Activated CD8-positive, alpha-beta T cell treated with anti-CD3 and anti-CD28 coated beads, Interleukin-2, amount 10 ng/mL, durations not matched to agents 7 days and 5 days (primary cell): ENCODE results near the gene MAPK9. TPM values are rescaled to one million over a fixed set of nuclear protein-coding genes. Genes with fewer than 3 reads are reported as not detected.

Experiments used
- ATAC-seq: fragments of 150-1000 bp; cut with Tn5 transposase; one replicate; pipeline ENCODE4 v1.10.0; 2021; ENCODE audit warnings: moderate library complexity
- CTCF ChIA-PET: fragments of 350-600 bp; sonication (Branson Sonifier 250); formaldehyde crosslinking; loops from one replicate; lab custom pipeline; 2021; ENCODE audit warnings: antibody characterized with exemption; lab: Charles Lee
- POLR2A ChIA-PET: fragments of 350-600 bp; sonication (Branson Sonifier 250); formaldehyde crosslinking; loops from one replicate; lab custom pipeline; 2021; ENCODE audit warnings: antibody characterized with exemption; lab: Charles Lee
- DNase-seq: peaks from one replicate; pipeline ENCODE4 v3.0.0-alpha.2; 2020
- H3K27ac Mint-ChIP-seq: one replicate; pipeline ENCODE4 v1.8.0; 2021; ENCODE audit warnings: mild to moderate bottlenecking, mixed read lengths
- H3K27me3 Mint-ChIP-seq: one replicate; pipeline ENCODE4 v1.8.0; 2021; ENCODE audit warnings: low read depth, mixed read lengths
- H3K36me3 Mint-ChIP-seq: one replicate; pipeline ENCODE4 v1.8.0; 2021; ENCODE audit warnings: low read depth, mixed read lengths
- H3K4me1 Mint-ChIP-seq: one replicate; pipeline ENCODE4 v1.8.0; 2021; ENCODE audit warnings: low read depth, mixed read lengths
- H3K4me3 Mint-ChIP-seq: one replicate; pipeline ENCODE4 v1.8.0; 2021; ENCODE audit warnings: mild to moderate bottlenecking, mixed read lengths
- H3K9me3 Mint-ChIP-seq: one replicate; pipeline ENCODE4 v1.8.0; 2022; ENCODE audit warnings: mixed read lengths; ENCODE audit not compliant: insufficient read depth
- total RNA-seq, 2 experiments: library from RNA; stranded (reverse); gene quantifications; one replicate each; pipeline ENCODE4 v1.2.3, GENCODE V29; 2021

MAPK9 gene
- total RNA-seq, 2 experiments from 2014 or later: 42.6 to 44.6 TPM

GRCh38 chr5:180323941-180324600 is 32.2 kb upstream of the MAPK9 start:
- Mint-ChIP-seq H3K4me1 (peaks cover 3% of the 10 kb centered on the region), H3K27me3 (peaks cover 3% of the 10 kb centered on the region), H3K27ac (no peak overlapping the region), H3K4me3 (no peak overlapping the region), H3K36me3 (no peaks in the 10 kb centered on the region), H3K9me3 (no peaks in the 10 kb centered on the region)
- DNase-seq: no peak
- no peak for ATAC-seq
- ChIA-PET POLR2A (no interaction called here), CTCF (interaction anchor here (1.4 to 5.6 kb wide), 2 partner anchors 9 to 31 kb away, joined by 7 to 65 read pairs; no protein-coding TSS in a partner anchor)

GRCh38 chr5:180323160-180323559 is 31.3 kb upstream of the MAPK9 start:
- ChIA-PET POLR2A (no interaction called here), CTCF (no interaction called here)
- ATAC-seq (no peak), DNase-seq (no peak)
- Mint-ChIP-seq H3K4me3 (no peak overlapping the region), H3K27me3 (peaks cover 3% of the 10 kb centered on the region), H3K36me3 (no peaks in the 10 kb centered on the region), H3K9me3 (no peaks in the 10 kb centered on the region), H3K4me1 (no peaks in the 10 kb centered on the region), H3K27ac (no peak overlapping the region)

DNA sequence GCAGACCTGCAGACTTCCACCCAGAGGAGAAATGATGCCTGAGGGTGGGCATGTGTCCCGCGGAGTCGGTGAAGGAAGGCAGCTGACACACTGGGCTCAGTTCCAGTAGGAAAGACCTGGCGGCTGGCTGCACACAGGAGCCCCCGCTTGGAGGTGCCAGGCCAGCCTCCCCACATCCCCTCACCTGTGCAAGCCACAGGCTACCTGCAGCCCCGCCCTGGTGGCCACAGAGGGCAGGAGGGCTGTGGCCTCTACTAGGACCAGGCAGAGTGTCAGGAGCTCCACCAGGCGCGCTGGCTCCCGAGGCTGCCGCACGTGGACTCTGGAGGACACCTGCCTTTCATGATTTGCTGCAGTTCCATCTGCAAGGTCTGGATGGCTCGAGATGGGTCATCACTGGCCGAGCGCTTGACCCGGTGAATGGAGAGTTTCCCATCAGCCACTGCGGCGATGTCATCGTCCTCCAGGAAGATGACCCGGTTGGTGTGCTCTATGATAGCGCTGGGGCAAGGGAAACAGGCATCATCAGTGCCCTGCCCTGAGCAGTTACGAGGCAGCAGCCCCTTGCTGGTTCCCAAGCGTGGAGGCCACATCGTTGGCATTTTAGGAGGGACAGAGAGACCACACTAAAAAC is 26.7 kb upstream of the MAPK9 start:
- no peak overlapping the region for H3K27ac Mint-ChIP-seq
- POLR2A ChIA-PET: no interaction called here
- H3K36me3 Mint-ChIP-seq: no peaks in the 10 kb centered on the region
- H3K27me3 Mint-ChIP-seq: no peaks in the 10 kb centered on the region
- no peaks in the 10 kb centered on the region for H3K4me1 Mint-ChIP-seq
- CTCF ChIA-PET: interaction anchor here (1.2 kb wide), 1 partner anchor 10 kb away, joined by 7 read pairs; no protein-coding TSS in a partner anchor
- no peaks in the 10 kb centered on the region for H3K9me3 Mint-ChIP-seq
- ATAC-seq (no peak), DNase-seq (no peak)
- no peak overlapping the region for H3K4me3 Mint-ChIP-seq

GRCh38 chr5:180316586-180316985 is 24.7 kb upstream of the MAPK9 start:
- no peak for ATAC-seq
- H3K36me3 Mint-ChIP-seq: no peaks in the 10 kb centered on the region
- H3K9me3 Mint-ChIP-seq: no peaks in the 10 kb centered on the region
- no peak overlapping the region for H3K4me3 Mint-ChIP-seq
- H3K27ac Mint-ChIP-seq: no peak overlapping the region
- no peaks in the 10 kb centered on the region for H3K4me1 Mint-ChIP-seq
- CTCF ChIA-PET: interaction anchor here (0.8 to 4.5 kb wide), 9 partner anchors 10 to 181 kb away, joined by 3 to 100 read pairs (median 8); partner anchors contain the start of gene RASGEF1C
- no peaks in the 10 kb centered on the region for H3K27me3 Mint-ChIP-seq
- POLR2A ChIA-PET: no interaction called here
- no peak for DNase-seq

GRCh38 chr5:180315762-180316212 is 23.9 kb upstream of the MAPK9 start:
- Mint-ChIP-seq H3K4me3 (no peak overlapping the region), H3K27me3 (no peaks in the 10 kb centered on the region), H3K27ac (no peak overlapping the region), H3K9me3 (no peaks in the 10 kb centered on the region), H3K36me3 (no peaks in the 10 kb centered on the region), H3K4me1 (no peaks in the 10 kb centered on the region)
- ChIA-PET CTCF (interaction anchor here (0.6 to 4.5 kb wide), 20 partner anchors 9 to 553 kb away, joined by 3 to 100 read pairs (median 4); partner anchors contain the start of gene RASGEF1C), POLR2A (no interaction called here)
- peak; percentile 74 for ATAC-seq
- DNase-seq: peak; percentile 72

- Mint-ChIP-seq H3K36me3 (no peaks in the 10 kb centered on the region), H3K9me3 (no peaks in the 10 kb centered on the region), H3K4me1 (no peaks in the 10 kb centered on the region), H3K27me3 (no peaks in the 10 kb centered on the region), H3K4me3 (peak overlapping the region; percentile 28), H3K27ac (no peak overlapping the region)
- ChIA-PET POLR2A (no interaction called here), CTCF (interaction anchor here (0.7 to 4.5 kb wide), 9 partner anchors 9 to 293 kb away, joined by 3 to 100 read pairs (median 8); partner anchors contain the start of gene RASGEF1C)
- ATAC-seq: peak; percentile 64
- peak; percentile 45 for DNase-seq
Measured at GRCh38 chr5:180313677-180314505, 22.0 kb upstream of the MAPK9 start.

GRCh38 chr5:180311216-180311615 is 19.3 kb upstream of the MAPK9 start:
- CTCF ChIA-PET: no interaction called here
- H3K4me1 Mint-ChIP-seq: no peaks in the 10 kb centered on the region
- ATAC-seq (no peak), DNase-seq (no peak)
- H3K9me3 Mint-ChIP-seq: no peaks in the 10 kb centered on the region
- no peaks in the 10 kb centered on the region for H3K27me3 Mint-ChIP-seq
- no peaks in the 10 kb centered on the region for H3K36me3 Mint-ChIP-seq
- H3K4me3 Mint-ChIP-seq: no peak overlapping the region
- no peak overlapping the region for H3K27ac Mint-ChIP-seq
- POLR2A ChIA-PET: no interaction called here

- no peaks in the 10 kb centered on the region for H3K4me1 Mint-ChIP-seq
- DNase-seq (no peak), ATAC-seq (no peak)
- H3K27ac Mint-ChIP-seq: no peak overlapping the region
- H3K36me3 Mint-ChIP-seq: no peaks in the 10 kb centered on the region
- H3K4me3 Mint-ChIP-seq: no peak overlapping the region
- CTCF ChIA-PET: interaction anchor here (1.4 to 2.7 kb wide), 2 partner anchors 9 to 22 kb away, joined by 7 to 9 read pairs; no protein-coding TSS in a partner anchor
- no peaks in the 10 kb centered on the region for H3K9me3 Mint-ChIP-seq
- H3K27me3 Mint-ChIP-seq: no peaks in the 10 kb centered on the region
- POLR2A ChIA-PET: no interaction called here
Measured at GRCh38 chr5:180306796-180307195, 14.9 kb upstream of the MAPK9 start.

GRCh38 chr5:180305481-180305880 is 13.6 kb upstream of the MAPK9 start:
- no peaks in the 10 kb centered on the region for H3K4me1 Mint-ChIP-seq
- H3K36me3 Mint-ChIP-seq: no peaks in the 10 kb centered on the region
- CTCF ChIA-PET: interaction anchor here (1.4 to 3.1 kb wide), 4 partner anchors 8 to 23 kb away, joined by 6 to 10 read pairs (median 8); no protein-coding TSS in a partner anchor
- ATAC-seq (no peak), DNase-seq (no peak)
- H3K9me3 Mint-ChIP-seq: no peaks in the 10 kb centered on the region
- H3K27ac Mint-ChIP-seq: no peak overlapping the region
- H3K27me3 Mint-ChIP-seq: peaks cover 4% of the 10 kb centered on the region
- no peak overlapping the region for H3K4me3 Mint-ChIP-seq
- POLR2A ChIA-PET: no interaction called here

GRCh38 chr5:180304431-180305375 is 12.8 kb upstream of the MAPK9 start:
- Mint-ChIP-seq H3K27me3 (peaks cover 4% of the 10 kb centered on the region), H3K4me1 (no peaks in the 10 kb centered on the region), H3K4me3 (no peak overlapping the region), H3K36me3 (no peaks in the 10 kb centered on the region), H3K27ac (no peak overlapping the region), H3K9me3 (no peaks in the 10 kb centered on the region)
- DNase-seq (no peak), ATAC-seq (no peak)
- POLR2A ChIA-PET: no interaction called here
- CTCF ChIA-PET: interaction anchor here (0.9 to 3.1 kb wide), 4 partner anchors 9 to 11 kb away, joined by 3 to 10 read pairs (median 8); no protein-coding TSS in a partner anchor

DNA sequence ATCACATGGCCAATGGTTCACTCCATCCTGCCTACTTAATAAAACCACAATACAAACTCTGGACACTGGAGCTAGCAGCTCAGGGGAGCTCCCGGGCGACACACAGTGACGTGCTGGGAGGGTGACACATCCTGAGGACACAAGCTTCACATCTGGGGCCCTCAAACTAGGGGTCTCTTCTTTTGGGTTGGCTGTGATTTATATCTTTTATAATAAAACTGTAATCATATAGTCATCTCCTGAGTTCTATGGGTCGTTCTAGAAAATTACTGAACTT is 12.1 kb upstream of the MAPK9 start:
- ChIA-PET CTCF (interaction anchor here (0.9 to 3.1 kb wide), 3 partner anchors 10 to 12 kb away, joined by 3 to 10 read pairs (median 6); no protein-coding TSS in a partner anchor), POLR2A (no interaction called here)
- peaks cover 4% of the 10 kb centered on the region for H3K27me3 Mint-ChIP-seq
- H3K27ac Mint-ChIP-seq: no peak overlapping the region
- ATAC-seq (no peak), DNase-seq (no peak)
- H3K4me3 Mint-ChIP-seq: no peak overlapping the region
- no peaks in the 10 kb centered on the region for H3K4me1 Mint-ChIP-seq
- H3K36me3 Mint-ChIP-seq: no peaks in the 10 kb centered on the region
- no peaks in the 10 kb centered on the region for H3K9me3 Mint-ChIP-seq
